Gastroesophageal sphincter (tissue), 4 donors: Measurements from ENCODE around the gene HIVEP3. TPM values are rescaled to one million over a fixed set of nuclear protein-coding genes. Genes with fewer than 3 reads are reported as not detected.

Source experiments
- ATAC-seq: fragments of 150-250 bp; one replicate; pipeline ENCODE4 v1.9.1; 2016; ENCODE audit warnings: mild to moderate bottlenecking, moderate library complexity
- H3K27ac ChIP-seq, 4 donors: fragments of 200-600 bp; sonication (generic) in 3 of 4; 1 replicate in 3 of 4; 2 replicates in 1 of 4; pipeline ENCODE4 v1.5.1; 2016 to 2019
- H3K27me3 ChIP-seq: fragments of 200-600 bp; sonication (generic); one replicate; pipeline ENCODE4 v1.5.1; 2019
- H3K36me3 ChIP-seq, 2 donors: fragments of 200-600 bp; sonication (generic); one replicate each; pipeline ENCODE4 v1.5.1; 2019; ENCODE audit warnings: control low read depth in 1 of 2
- H3K4me1 ChIP-seq, 3 donors: fragments of 200-600 bp; sonication (generic); 1 replicate in 2 of 3; 2 replicates in 1 of 3; pipeline ENCODE4 v1.5.1; 2016 to 2019; ENCODE audit warnings: control low read depth in 2 of 3
- H3K4me3 ChIP-seq, 2 donors: fragments of 200-600 bp; sonication (generic); one replicate each; pipeline ENCODE4 v1.5.1; 2019; ENCODE audit warnings: mild to moderate bottlenecking in 1 of 2, moderate library complexity in 1 of 2
- H3K9me3 ChIP-seq, 3 donors: fragments of 200-600 bp; sonication (generic); one replicate each; pipeline ENCODE4 v1.5.1; 2017 to 2019; ENCODE audit warnings: control low read depth in 2 of 3
- CTCF ChIP-seq, 4 experiments: fragments of 200-600 bp in 2 of 4; fragments of 450-650 bp in 2 of 4; sonication (generic) in 1 of 4; IDR thresholded peaks; one replicate each; pipeline ENCODE4 v1.5.1; 2017 to 2019; ENCODE audit warnings: antibody characterized with exemption in 4 of 4, mild to moderate bottlenecking in 2 of 4, moderate library complexity in 2 of 4
- EP300 ChIP-seq: sonication (generic); formaldehyde crosslinking; IDR thresholded peaks from one replicate; pipeline ENCODE4 v1.6.1; 2017; ENCODE audit warnings: antibody characterized with exemption, mild to moderate bottlenecking
- POLR2A ChIP-seq, 2 donors: fragments of 450-650 bp; IDR thresholded peaks; one replicate each; pipeline ENCODE4 v1.6.1; 2017; ENCODE audit warnings: antibody characterized with exemption in 2 of 2, mild to moderate bottlenecking in 2 of 2, moderate library complexity in 1 of 2
- POLR2AphosphoS5 ChIP-seq: sonication (generic); formaldehyde crosslinking; IDR thresholded peaks from one replicate; pipeline ENCODE4 v1.6.1; 2017; ENCODE audit warnings: antibody characterized with exemption
- WGBS, 2 donors: methylation state at CpG; one replicate each; pipeline ENCODE4 v1.1.5; 2018; ENCODE audit warnings: low coverage in 1 of 2; 5-methylcytosine and 5-hydroxymethylcytosine counted together
- total RNA-seq, 4 donors: library from RNA; depleted of rRNA; stranded (reverse); fragments of >200 nt; gene quantifications; one replicate each; pipeline ENCODE4 v1.1.0, GENCODE V29; 2016

The HIVEP3 gene
- total RNA-seq, 4 donors from 2014 or later: 1.9 to 3.8 (median 2.8) TPM

DNA sequence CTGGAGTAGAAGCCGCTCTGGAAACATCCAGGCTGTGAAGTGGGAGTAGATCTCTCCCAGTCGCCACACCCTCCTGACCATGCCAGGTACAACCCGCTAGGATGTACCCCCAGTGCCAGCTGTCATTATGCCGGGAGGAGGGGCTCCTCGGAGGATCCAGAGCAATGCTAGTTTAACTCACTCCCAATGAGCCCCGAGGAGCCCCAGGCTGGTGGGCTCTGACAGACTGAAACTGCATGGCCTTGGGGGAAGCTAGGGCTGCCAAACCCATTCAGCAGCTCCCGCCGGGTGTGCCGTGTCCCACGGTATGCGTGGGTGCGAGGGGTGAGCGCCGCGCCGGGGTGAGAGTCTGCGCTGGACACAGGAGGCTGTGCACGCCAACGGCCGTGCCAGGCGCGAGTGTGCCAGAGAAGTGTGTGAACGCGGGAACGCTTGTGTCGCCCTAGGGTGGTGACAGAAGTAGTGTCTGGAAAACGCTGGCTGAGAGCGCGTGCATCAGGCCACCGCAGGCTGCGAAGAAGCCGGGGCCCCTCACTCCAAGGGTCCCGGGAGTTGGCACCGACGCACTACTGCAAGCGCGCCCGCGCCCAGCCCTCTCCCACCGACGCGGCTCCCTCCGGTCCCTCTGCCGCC is 257.2 kb downstream of the HIVEP3 start:
- no peak for TF ChIP-seq POLR2AphosphoS5
- no peak for TF ChIP-seq CTCF (IDR thresholded peaks at IDR 0.05)
- no peak for TF ChIP-seq POLR2A (IDR thresholded peaks at IDR 0.05)
- no peak for TF ChIP-seq EP300
- WGBS, 2 donors: 0% methylated on average over 1 of the region's 44 CpGs; no CpG with 5 or more reads in 1 of the 2 donors
- no peak for ATAC-seq

GRCh38 chr1:41660570-41661427 is 257.9 kb downstream of the HIVEP3 start:
- peak overlapping the region in 1 of 4 donors; percentile 77 for H3K27ac ChIP-seq
- 50% methylated on average over 4 to 5 of the region's 5 CpGs for whole genome bisulfite sequencing, 2 donors
- peak overlapping the region in 1 of 2 donors; percentile 80 for H3K4me3 ChIP-seq

More for the DNA sequence above, 257.2 kb downstream of the HIVEP3 start:
- no peaks in the 10 kb centered on the region for H3K27me3 ChIP-seq
- no peaks in the 10 kb centered on the region for H3K9me3 ChIP-seq
- peak overlapping the region; percentile 26 to 80 for H3K4me3 ChIP-seq
- H3K36me3 ChIP-seq: no peaks in the 10 kb centered on the region
- H3K27ac ChIP-seq: peak overlapping the region in 3 of 4 donors; percentile 54 to 77 (median 66)
- H3K4me1 ChIP-seq: peaks cover 3 to 33% (median 19%) of the 10 kb centered on the region in 3 donors

GRCh38 chr1:41659903-41660302 is 258.8 kb downstream of the HIVEP3 start:
- ATAC-seq: no peak
- TF ChIP-seq POLR2AphosphoS5 (no peak), POLR2A (IDR thresholded peaks at IDR 0.05) (no peak), CTCF (IDR thresholded peaks at IDR 0.05) (no peak), EP300 (no peak)
- no peak overlapping the region for H3K4me3 ChIP-seq
- H3K9me3 ChIP-seq: no peaks in the 10 kb centered on the region
- 92 to 96% methylated on average over 4 to 5 of the region's 5 CpGs for WGBS, 2 donors
- H3K27ac ChIP-seq: no peak overlapping the region
- peaks cover 3 to 25% (median 13%) of the 10 kb centered on the region in 3 donors for H3K4me1 ChIP-seq
- H3K36me3 ChIP-seq: no peaks in the 10 kb centered on the region
- no peaks in the 10 kb centered on the region for H3K27me3 ChIP-seq

More at GRCh38 chr1:41660570-41661427, 257.9 kb downstream of the HIVEP3 start:
- Histone ChIP-seq H3K27me3 (no peaks in the 10 kb centered on the region), H3K4me1 (peaks cover 3 to 33% (median 19%) of the 10 kb centered on the region in 3 donors), H3K36me3 (no peaks in the 10 kb centered on the region), H3K9me3 (no peaks in the 10 kb centered on the region)
- TF ChIP-seq POLR2A (IDR thresholded peaks at IDR 0.05) (no peak), CTCF (IDR thresholded peaks at IDR 0.05) (no peak), POLR2AphosphoS5 (no peak), EP300 (no peak)
- no peak for ATAC-seq

- Histone ChIP-seq H3K36me3 (no peaks in the 10 kb centered on the region), H3K27ac (no peak overlapping the region), H3K9me3 (no peaks in the 10 kb centered on the region), H3K27me3 (no peaks in the 10 kb centered on the region), H3K4me3 (no peak overlapping the region), H3K4me1 (peaks cover 3 to 24% (median 13%) of the 10 kb centered on the region in 3 donors)
- WGBS, 2 donors: 78 to 90% methylated on average over 2 of the region's 2 CpGs
- TF ChIP-seq EP300 (no peak), CTCF (IDR thresholded peaks at IDR 0.05) (no peak), POLR2AphosphoS5 (no peak), POLR2A (IDR thresholded peaks at IDR 0.05) (no peak)
- ATAC-seq: no peak
These were observed 259.6 kb downstream of the HIVEP3 start for GRCh38 chr1:41659159-41659495.
